ENCODE measurements around the gene BACH1.
"Not testable (repeated sequence)": the region's sequence is repeated elsewhere in the genome, so short reads cannot be mapped to it uniquely, and the experiment has no call there.

BACH1 gene

GRCh38 chr21:29349702-29350101 is 51.0 kb downstream of the BACH1 start:
- no peak for DNase-seq

- DNase-seq: no peak
These were observed 51.6 kb downstream of the BACH1 start for GRCh38 chr21:29350246-29350779.

- no peak for DNase-seq
These were observed 53.0 kb downstream of the BACH1 start for GRCh38 chr21:29351691-29352090.

GRCh38 chr21:29355043-29355710 is 56.5 kb downstream of the BACH1 start:
- DNase-seq: not testable (repeated sequence)

- not testable (repeated sequence) for DNase-seq
These were observed 57.6 kb downstream of the BACH1 start for GRCh38 chr21:29356291-29356690.

GRCh38 chr21:29356810-29357209 is 58.1 kb downstream of the BACH1 start:
- DNase-seq: not testable (repeated sequence)

- DNase-seq: no peak
These were observed 61.0 kb downstream of the BACH1 start for GRCh38 chr21:29359718-29360117.

GRCh38 chr21:29360799-29361765 is 62.4 kb downstream of the BACH1 start:
- DNase-seq: no peak

GRCh38 chr21:29362758-29363157 is 64.0 kb downstream of the BACH1 start:
- no peak for DNase-seq

GRCh38 chr21:29365661-29366265 is 67.0 kb downstream of the BACH1 start:
- DNase-seq: no peak

- no peak for DNase-seq
These were observed 67.8 kb downstream of the BACH1 start for GRCh38 chr21:29366532-29366931.

GRCh38 chr21:29367335-29367734 is 68.6 kb downstream of the BACH1 start:
- DNase-seq: no peak

- DNase-seq: no peak
These were observed 70.2 kb downstream of the BACH1 start for GRCh38 chr21:29368906-29369305.

- no peak for DNase-seq
These were observed 72.7 kb downstream of the BACH1 start for GRCh38 chr21:29371464-29371863.

- no peak for DNase-seq
These were observed 73.5 kb downstream of the BACH1 start for GRCh38 chr21:29372063-29372802.

- no peak for DNase-seq
These were observed 75.8 kb downstream of the BACH1 start for GRCh38 chr21:29374481-29374880.

- DNase-seq: peak; percentile 32
These were observed 77.8 kb downstream of the BACH1 start for GRCh38 chr21:29376556-29376955.

- no peak for DNase-seq
These were observed 78.5 kb downstream of the BACH1 start for GRCh38 chr21:29377266-29377665.

- no peak for DNase-seq
These were observed 80.1 kb downstream of the BACH1 start for GRCh38 chr21:29378832-29379231.

- no peak for DNase-seq
These were observed 80.9 kb downstream of the BACH1 start for GRCh38 chr21:29379517-29380054.

- no peak for DNase-seq
These were observed 83.4 kb downstream of the BACH1 start for GRCh38 chr21:29382030-29382654.
